Epithelial cell of esophagus (primary cell): ENCODE measurements around the gene ITPA.

Experiments
- DNase-seq: peaks from one replicate; pipeline ENCODE4 v3.0.0; 2010; ENCODE audit warnings: low read depth
- H3K4me3 ChIP-seq: 2 replicates; pipeline ENCODE4 v1.5.1; 2011; ENCODE audit warnings: mild to moderate bottlenecking, low read length, control low read depth
- TF ChIP-seq, protein P1 (sequence below): IDR thresholded peaks from 2 replicates; pipeline ENCODE4 v1.5.1; 2011; ENCODE audit warnings: low read depth, mild to moderate bottlenecking, low read length, control low read depth, inconsistent platforms; ENCODE audit not compliant: insufficient read depth; ENCODE audit errors: missing control alignments

The ITPA gene

DNA sequence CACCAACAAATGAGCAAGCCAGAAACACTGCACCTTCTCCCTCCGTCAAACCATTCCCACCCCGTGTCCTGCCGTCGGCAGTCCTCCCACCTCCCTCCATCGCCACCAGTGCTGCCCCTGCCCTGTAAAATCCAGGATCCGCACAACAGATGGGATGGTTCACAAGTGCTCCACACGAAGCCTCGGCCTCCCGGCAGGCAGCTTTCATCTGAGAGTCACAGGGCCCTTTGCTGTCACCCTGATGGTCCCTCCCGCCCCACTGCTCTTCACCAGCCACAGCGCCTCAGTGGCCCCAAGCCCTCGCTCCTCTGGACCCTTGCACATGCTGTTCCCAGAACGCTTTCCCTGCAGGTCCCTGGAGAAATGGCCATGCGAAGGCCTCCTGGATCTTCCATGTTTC lies 17.6 kb downstream of the ITPA start:
- TF ChIP-seq, protein P1, sequence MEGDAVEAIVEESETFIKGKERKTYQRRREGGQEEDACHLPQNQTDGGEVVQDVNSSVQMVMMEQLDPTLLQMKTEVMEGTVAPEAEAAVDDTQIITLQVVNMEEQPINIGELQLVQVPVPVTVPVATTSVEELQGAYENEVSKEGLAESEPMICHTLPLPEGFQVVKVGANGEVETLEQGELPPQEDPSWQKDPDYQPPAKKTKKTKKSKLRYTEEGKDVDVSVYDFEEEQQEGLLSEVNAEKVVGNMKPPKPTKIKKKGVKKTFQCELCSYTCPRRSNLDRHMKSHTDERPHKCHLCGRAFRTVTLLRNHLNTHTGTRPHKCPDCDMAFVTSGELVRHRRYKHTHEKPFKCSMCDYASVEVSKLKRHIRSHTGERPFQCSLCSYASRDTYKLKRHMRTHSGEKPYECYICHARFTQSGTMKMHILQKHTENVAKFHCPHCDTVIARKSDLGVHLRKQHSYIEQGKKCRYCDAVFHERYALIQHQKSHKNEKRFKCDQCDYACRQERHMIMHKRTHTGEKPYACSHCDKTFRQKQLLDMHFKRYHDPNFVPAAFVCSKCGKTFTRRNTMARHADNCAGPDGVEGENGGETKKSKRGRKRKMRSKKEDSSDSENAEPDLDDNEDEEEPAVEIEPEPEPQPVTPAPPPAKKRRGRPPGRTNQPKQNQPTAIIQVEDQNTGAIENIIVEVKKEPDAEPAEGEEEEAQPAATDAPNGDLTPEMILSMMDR, result no peak
- DNase-seq, result no peak
- no peak overlapping the region for H3K4me3 ChIP-seq

DNA sequence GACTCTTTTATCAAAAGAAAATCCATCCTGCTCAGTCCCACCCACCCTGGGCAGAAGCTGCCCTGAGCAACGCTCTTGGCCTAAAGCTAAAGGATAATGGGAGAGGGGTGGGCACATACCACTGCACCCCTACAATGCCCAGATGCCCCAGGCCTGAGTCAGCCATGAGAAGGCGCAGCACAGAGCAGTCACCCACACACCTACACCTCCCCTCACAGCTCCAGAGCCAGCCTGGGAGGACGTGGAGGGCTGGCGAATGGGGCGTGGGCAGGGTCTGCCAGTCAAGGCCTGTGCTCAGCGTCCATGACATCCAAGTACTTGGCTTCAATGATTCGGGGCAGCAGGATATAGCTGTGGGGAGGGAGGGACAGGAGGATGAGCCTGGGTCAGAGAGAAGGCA lies 18.2 kb downstream of the ITPA start:
- TF ChIP-seq, protein P1, result no peak
- peak; percentile 79 for DNase-seq
- H3K4me3 ChIP-seq, result no peak overlapping the region

DNA sequence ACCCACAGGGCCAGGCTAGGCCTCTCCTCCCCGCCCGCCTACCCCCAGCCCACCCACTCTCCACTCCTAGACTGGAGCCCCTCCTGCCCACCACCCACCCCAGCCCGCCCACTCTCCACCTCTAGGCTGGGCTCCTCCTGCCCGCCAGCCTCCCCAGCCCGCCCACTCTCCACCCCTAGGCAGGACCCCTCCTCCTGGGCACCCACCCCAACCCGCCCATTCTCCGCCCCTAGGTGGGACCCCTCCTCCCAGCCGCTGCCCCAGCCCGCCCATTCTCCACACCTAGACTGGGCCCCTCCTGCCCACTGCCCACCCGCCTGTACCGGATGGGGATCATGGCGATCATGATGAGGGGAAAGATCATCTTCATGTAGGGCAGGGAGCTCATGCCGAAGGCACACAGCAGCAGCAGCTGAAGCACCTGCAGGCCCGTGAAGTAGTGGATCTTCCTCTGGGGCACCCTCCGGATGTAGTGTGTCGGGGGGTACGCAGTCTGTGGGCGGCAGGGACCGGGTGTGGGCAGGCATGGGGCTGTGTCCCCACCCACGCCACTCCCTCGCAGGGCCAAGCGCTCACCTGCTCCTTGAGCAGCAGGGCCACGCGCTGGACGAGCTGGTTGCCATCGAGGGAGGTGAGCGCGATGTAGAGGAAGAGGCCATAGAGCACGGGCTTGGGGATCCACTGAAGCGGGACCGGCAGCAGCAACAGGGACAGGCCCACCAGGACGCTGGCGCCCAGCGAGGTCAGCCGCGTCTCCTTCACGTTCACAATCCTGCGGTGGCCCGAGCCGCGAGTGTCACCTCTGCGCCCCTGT lies 18.8 kb downstream of the ITPA start:
- TF ChIP-seq, protein P1, result no peak
- H3K4me3 ChIP-seq, result no peak overlapping the region
- no peak for DNase-seq

DNA sequence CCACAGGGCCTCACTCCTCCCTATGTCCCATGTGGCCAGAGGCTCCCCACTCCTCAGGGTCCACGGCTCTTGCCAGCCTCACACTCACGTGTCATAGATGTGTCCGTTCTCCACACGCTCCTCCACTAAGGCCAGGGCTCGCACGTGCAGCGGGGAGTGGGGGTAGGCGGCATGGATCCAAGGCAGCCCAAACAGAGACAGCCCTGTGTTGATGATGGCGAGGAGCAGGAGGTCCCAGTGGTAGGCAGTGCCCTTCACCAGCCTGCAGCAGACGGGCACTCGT lies 19.4 kb downstream of the ITPA start:
- no peak for DNase-seq
- H3K4me3 ChIP-seq, result no peak overlapping the region
- TF ChIP-seq, protein P1, result no peak

DNA sequence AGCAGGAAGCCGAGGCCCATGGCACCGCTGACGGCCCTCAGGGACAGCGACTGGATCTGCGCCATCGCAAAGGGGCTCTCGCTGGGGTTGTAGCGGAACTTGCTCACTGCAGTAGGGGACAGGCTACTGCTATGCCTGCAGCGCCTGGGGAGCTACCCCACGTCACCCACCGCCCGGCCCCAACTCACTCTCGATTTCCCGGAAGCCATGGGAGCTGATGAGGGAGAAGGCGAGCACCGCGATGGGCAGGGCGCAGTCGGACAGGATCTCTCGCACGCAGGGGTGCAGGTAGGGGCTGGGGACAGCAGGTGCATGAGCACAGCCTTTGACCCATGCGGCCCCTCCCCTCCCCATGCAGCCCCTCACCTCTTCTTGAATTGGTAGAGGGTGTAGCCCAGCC lies 19.9 kb downstream of the ITPA start:
- no peak overlapping the region for H3K4me3 ChIP-seq
- TF ChIP-seq, protein P1, result no peak

DNA sequence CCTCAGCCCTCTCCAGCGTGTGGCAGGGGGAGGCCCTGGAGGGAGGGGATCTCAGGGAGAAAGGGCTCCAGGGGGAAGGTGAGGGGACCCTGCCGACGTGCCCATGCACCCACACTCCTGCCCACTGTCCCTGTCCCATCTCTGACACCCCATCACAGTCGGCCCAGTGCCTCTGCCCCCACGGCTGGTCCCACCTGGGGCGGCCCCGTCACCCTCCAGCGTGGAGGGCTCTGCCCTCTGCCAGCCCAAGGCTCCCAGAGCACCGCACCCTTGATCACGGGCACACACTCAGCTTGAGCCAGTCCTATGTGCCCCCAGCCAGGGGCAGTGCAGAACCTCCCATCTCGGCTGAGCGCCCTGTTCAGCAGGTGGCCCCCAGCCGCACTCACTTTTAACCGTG lies 20.5 kb downstream of the ITPA start:
- TF ChIP-seq, protein P1, result no peak
- H3K4me3 ChIP-seq, result no peak overlapping the region
- DNase-seq, result no peak

More for the DNA sequence above, 19.9 kb downstream of the ITPA start:
- no peak for DNase-seq

DNA sequence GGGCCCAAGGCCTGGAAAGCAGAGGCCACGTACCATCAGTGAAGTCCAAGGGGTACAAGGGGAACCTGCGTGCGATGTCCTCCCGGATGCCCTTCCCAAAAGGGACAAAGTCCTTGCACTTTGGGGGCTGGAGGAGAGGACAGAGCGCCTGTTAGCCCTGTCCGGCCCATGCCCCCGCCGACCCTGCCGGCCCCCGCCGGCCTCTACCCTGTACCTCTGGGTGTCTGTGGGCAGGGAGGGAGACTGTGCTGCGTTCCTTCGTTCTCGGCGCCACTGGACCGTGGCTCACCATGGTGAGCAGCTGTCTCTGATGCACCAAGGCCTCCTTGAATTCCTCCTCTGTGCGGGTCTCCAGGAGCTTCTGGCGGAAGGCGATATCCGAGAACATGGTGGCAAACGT lies 21.8 kb downstream of the ITPA start:
- TF ChIP-seq, protein P1, result no peak
- no peak overlapping the region for H3K4me3 ChIP-seq

More for the DNA sequence above, 21.8 kb downstream of the ITPA start:
- no peak for DNase-seq
